ENCODE measurements around the gene DOCK6. TPM values are rescaled to one million over a fixed set of nuclear protein-coding genes. Genes with fewer than 3 reads are reported as not detected.
A peak's percentile ranks its signal among the peaks of the same experiment; 100 is the strongest.

The DOCK6 gene
- total and polyA plus RNA-seq, 9 donors = 12.8 to 60.0 (median 31.4) TPM

DNA sequence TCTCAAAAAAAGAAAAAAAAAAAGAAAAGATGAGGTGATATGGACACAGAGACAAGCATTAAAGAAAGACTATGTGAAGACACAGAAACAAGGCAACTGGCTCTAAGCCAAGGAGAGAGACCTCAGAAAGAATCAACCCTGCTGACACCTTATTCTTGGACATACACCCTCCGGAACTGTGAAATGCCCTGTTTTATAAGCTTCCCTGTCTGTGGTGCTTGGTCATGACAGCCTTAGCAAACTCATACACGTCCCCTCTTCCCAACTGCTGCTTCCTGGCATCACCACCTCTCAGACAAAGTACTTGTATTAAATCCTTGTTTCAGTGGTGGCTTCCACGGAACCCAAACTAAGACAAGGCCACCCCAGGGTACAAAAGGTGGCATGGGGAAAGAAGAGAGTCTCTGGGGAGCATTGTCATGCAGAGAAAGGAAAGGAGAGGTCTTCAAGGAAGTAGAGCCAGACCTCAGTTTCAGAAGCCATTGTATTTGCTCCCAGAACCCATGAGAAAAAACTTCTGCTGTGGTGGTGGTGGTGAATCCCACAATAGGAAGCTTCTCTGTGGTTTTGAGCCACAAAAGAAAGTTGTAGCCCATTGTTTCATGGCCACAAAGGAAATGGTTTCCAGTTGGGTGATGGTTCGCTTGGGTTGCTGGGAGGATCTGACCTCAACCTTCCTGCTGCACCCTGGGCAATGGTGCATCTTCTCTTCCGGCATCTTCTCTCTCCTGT, 17.3 kb upstream of the DOCK6 start:
- Histone ChIP-seq H3K27ac (no peak overlapping the region), H3K27me3 (no peaks in the 10 kb centered on the region), H3K9me3 (no peaks in the 10 kb centered on the region), H3K36me3 (no peaks in the 10 kb centered on the region), H3K4me3 (no peak overlapping the region), H3K4me1 (ENCODE audit: insufficient read depth) (no peaks in the 10 kb centered on the region)
- no peak for DNase-seq
- WGBS, 3 donors = 90 to 94% (median 90%) methylated on average over 5 of the region's 5 CpGs
- TF ChIP-seq POLR2A (IDR thresholded peaks at IDR 0.05) (no peak), EP300 (IDR thresholded peaks at IDR 0.05) (no peak)
- TF ChIP-seq, protein P1, sequence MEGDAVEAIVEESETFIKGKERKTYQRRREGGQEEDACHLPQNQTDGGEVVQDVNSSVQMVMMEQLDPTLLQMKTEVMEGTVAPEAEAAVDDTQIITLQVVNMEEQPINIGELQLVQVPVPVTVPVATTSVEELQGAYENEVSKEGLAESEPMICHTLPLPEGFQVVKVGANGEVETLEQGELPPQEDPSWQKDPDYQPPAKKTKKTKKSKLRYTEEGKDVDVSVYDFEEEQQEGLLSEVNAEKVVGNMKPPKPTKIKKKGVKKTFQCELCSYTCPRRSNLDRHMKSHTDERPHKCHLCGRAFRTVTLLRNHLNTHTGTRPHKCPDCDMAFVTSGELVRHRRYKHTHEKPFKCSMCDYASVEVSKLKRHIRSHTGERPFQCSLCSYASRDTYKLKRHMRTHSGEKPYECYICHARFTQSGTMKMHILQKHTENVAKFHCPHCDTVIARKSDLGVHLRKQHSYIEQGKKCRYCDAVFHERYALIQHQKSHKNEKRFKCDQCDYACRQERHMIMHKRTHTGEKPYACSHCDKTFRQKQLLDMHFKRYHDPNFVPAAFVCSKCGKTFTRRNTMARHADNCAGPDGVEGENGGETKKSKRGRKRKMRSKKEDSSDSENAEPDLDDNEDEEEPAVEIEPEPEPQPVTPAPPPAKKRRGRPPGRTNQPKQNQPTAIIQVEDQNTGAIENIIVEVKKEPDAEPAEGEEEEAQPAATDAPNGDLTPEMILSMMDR (IDR thresholded peaks at IDR 0.05) = no peak
- intact Hi-C loops (cut with DNase I) = loop anchor here in 1 of 4 donors (10.0 kb wide), 1 partner anchor 55 kb away; no protein-coding TSS in a partner anchor

DNA sequence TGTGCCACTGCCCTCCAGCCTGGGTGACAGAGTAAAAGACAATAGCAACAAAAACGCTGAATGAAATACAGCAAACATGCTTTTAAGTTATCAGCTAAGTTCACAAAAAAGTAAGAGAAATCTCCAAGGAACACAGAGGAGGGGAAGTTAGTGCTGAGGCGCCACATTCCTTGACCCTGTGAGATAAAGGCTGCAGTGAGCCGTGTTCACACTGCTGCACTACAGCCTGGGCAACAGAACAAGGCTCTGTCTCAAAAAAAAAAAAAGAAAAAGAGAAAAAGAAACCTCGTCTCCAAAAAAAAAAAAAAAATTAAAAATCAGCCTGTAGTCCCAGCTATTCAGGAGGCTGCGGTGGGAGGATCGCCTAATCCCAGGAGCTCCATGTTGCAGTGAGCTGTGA, 16.3 kb upstream of the DOCK6 start:
- Histone ChIP-seq H3K36me3 (no peaks in the 10 kb centered on the region), H3K27me3 (no peaks in the 10 kb centered on the region), H3K9me3 (no peaks in the 10 kb centered on the region), H3K4me3 (no peak overlapping the region), H3K27ac (no peak overlapping the region), H3K4me1 (ENCODE audit: insufficient read depth) (no peaks in the 10 kb centered on the region)
- intact Hi-C loops (cut with DNase I) = no loop called here
- TF ChIP-seq EP300 (IDR thresholded peaks at IDR 0.05) (no peak), POLR2A (IDR thresholded peaks at IDR 0.05) (no peak)
- TF ChIP-seq, protein P1 (IDR thresholded peaks at IDR 0.05) = no peak
- WGBS, 3 donors = 5 to 18% (median 14%) methylated on average over 6 of the region's 6 CpGs
- DNase-seq = peak in 2 of 5 donors; percentile 43 to 61

DNA sequence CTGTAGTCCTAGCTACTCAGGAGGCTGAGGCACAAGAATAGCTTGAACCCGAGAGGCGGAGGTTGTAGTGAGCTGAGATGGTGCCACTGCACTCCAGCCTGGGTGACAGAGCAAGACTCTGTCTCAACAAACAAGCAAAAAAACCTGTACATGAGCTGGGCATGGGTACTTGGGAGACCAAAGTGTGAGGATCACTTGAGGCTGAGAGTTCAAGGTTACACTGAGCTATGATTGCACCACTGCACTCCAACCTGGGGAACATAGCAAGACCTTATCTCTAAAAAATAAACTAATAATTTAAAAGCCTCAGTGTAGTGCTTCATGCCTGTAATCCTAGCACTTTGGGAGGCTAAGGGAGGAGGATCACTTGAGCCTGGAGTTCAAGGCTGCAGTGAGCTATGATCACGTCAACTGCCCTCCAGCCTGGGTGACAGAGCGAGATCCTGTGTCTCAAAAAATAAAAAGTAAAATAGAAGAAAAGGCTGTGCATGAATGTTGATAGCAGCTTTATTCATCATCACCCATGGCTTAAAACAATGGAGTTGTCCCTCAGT, 12.3 kb upstream of the DOCK6 start:
- Histone ChIP-seq H3K4me3 (no peak overlapping the region), H3K36me3 (no peaks in the 10 kb centered on the region), H3K27ac (no peak overlapping the region), H3K9me3 (no peaks in the 10 kb centered on the region), H3K4me1 (ENCODE audit: insufficient read depth) (no peaks in the 10 kb centered on the region), H3K27me3 (no peaks in the 10 kb centered on the region)
- TF ChIP-seq POLR2A (IDR thresholded peaks at IDR 0.05) = no peak
- no peak for TF ChIP-seq EP300 (IDR thresholded peaks at IDR 0.05)
- TF ChIP-seq, protein P1 (IDR thresholded peaks at IDR 0.05) = no peak
- DNase-seq = no peak
- intact Hi-C loops (cut with DNase I) = no loop called here
- WGBS, 3 donors = 70 to 84% (median 72%) methylated on average over 4 of the region's 4 CpGs

DNA sequence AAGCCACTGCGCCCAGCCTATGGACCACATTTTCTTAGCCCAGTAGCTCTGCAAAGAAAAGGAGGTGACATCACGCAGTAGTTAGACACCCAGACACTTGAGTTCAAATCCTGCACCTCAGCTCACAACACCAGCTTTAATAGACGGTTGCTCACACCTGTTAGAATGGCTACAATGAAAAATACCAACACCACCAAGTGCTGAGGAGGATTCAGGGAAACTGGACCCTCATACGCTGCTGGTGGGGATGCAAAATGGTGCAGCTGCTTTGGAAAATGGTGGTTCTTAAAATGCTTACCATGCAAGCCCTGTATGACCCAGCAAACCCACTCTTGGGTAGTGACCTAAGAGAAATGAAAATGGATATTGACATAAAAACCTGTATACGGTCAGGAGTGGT, 11.7 kb upstream of the DOCK6 start:
- WGBS, 3 donors = 84 to 90% (median 88%) methylated on average over 5 of the region's 5 CpGs
- no peaks in the 10 kb centered on the region for H3K36me3 ChIP-seq
- TF ChIP-seq, protein P1 (IDR thresholded peaks at IDR 0.05) = no peak
- intact Hi-C loops (cut with DNase I) = no loop called here
- H3K27ac ChIP-seq = no peak overlapping the region
- H3K4me1 ChIP-seq (ENCODE audit: insufficient read depth) = no peaks in the 10 kb centered on the region
- no peak overlapping the region for H3K4me3 ChIP-seq
- no peaks in the 10 kb centered on the region for H3K27me3 ChIP-seq
- H3K9me3 ChIP-seq = no peaks in the 10 kb centered on the region
- DNase-seq = no peak

All from ovary (tissue), 9 donors.